Stimulated activated CD8-positive, alpha-beta memory T cell treated with anti-CD3 and anti-CD28 coated beads, Interleukin-7, amount 100 ng/mL, for 48 hours (primary cell): ENCODE results near the gene SPPL2A.
"Not testable (repeated sequence)": the region's sequence is repeated elsewhere in the genome, so short reads cannot be mapped to it uniquely, and the experiment has no call there.

Experiments used
- DNase-seq, 2 donors: peaks; one replicate each; pipeline ENCODE4 v3.0.0-alpha.2; 2020; ENCODE audit warnings: low read depth in 1 of 2; ENCODE audit errors: extremely low read depth in 1 of 2

Gene SPPL2A, protein sequence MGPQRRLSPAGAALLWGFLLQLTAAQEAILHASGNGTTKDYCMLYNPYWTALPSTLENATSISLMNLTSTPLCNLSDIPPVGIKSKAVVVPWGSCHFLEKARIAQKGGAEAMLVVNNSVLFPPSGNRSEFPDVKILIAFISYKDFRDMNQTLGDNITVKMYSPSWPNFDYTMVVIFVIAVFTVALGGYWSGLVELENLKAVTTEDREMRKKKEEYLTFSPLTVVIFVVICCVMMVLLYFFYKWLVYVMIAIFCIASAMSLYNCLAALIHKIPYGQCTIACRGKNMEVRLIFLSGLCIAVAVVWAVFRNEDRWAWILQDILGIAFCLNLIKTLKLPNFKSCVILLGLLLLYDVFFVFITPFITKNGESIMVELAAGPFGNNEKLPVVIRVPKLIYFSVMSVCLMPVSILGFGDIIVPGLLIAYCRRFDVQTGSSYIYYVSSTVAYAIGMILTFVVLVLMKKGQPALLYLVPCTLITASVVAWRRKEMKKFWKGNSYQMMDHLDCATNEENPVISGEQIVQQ

DNA sequence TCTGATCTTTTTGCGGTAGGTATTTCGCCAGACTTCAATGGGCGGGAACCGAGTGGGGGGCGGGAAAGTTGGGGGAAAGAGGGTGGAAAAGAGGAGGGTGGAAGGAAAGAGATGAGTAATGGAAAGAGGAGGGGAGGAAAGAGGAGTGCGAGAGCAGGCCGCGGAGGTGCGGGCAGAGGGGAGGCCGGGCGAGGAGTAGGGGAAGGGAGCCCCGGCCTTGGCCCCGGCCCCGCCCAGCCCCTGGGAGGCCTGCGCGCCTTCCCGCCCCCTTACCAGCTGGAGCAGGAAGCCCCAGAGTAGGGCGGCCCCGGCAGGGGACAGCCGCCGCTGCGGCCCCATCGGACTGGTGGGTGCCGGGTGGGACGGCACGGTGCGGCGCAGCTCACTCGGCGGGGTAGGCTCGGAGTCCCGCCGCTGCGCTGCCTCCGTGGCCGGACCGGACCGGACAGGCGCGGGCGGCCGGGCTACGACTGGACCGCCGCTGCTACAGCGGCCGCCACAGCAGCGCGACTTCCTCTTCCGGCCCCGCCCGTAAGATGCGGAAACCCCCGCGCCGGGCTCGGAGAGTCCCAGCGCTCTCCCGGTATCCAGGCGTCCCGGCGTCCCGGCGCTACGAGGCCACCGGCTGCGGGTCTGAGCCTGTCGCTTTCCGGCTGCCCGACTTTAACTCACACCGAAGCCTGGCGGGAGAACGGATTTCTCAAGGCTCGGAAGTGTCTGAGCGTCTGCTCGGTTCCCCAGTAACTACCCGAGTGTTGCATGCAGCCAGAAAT lies at the start of gene SPPL2A:
SPPL2A (minus strand) TSS at position 512 of the 773 bp plus-strand sequence; CDS start at position 339, 173 bp downstream.
- DNase-seq = peak; percentile 86 to 89

DNA sequence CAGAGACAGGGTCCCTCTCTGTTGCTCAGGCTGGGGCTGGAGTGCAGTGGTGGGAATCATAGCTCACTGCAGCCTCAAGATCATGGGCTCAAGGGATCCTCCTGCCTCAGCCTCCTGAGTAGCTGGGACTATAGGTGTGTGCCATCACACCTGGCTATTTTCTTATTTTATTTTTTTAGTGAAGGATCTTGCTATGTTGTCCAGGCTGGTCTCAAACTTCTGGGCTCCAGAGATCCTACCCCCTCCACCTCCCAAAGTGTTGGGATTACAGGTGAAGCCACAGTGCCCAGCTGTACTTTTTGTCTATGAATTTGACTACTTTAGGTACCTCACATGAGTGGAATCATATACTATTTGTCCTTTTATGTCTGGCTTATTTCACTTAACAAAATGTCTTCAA lies 49.1 kb upstream of the SPPL2A start:
- DNase-seq = no peak

DNA sequence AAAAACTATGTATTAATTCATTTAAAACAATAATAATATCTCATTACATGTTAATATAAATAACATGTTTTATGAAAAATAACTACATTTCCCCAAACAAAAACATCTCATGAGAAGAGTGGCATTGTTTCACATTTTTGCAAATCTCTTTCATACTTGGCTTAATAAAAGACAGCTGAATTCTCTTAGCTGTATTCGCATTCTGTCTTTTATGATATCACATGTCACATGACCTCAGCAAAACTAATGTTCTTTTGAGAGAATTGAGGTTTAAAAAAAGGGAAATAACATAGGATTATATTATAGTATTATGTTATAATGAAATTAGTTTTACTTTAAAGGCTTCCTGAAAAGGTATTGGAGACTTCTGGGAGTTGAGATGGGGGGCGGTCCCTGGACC lies 48.4 kb upstream of the SPPL2A start:
- DNase-seq = no peak

DNA sequence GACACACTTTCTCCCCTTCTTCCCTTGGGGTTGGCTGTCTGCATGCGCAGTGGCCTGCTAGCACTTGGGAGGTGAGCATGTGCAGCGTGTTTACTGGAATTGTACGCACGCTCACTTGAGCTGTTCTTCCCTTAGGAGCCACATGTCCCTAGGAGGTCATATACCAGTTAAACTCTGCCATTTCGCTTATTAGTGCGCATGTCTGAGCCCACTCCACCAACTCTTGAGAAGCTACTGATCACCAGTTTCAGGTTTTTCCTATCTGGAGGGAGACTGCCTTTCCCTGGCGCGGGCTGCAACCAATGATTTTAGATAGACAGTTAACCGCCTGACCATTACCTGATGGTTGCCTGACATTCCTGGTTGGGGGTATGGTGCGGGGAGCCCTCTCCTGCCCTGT lies 47.6 kb upstream of the SPPL2A start:
- no peak for DNase-seq

DNA sequence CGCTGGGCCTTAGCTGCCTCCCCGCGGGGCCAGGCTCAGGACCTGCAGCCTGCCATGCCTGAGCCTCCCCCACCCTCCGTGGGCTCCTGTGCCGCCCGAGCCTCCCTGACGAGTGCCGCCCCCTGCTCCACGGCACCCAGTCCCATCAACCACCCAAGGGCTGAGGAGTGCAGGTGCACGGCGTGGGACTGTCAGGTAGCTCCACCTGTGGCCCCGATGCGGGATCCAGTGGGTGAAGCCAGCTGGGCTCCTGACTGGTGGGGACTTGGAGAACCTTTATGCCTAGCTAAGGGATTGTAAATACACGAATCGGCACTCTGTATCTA lies 46.6 kb upstream of the SPPL2A start:
- not testable (repeated sequence) for DNase-seq

DNA sequence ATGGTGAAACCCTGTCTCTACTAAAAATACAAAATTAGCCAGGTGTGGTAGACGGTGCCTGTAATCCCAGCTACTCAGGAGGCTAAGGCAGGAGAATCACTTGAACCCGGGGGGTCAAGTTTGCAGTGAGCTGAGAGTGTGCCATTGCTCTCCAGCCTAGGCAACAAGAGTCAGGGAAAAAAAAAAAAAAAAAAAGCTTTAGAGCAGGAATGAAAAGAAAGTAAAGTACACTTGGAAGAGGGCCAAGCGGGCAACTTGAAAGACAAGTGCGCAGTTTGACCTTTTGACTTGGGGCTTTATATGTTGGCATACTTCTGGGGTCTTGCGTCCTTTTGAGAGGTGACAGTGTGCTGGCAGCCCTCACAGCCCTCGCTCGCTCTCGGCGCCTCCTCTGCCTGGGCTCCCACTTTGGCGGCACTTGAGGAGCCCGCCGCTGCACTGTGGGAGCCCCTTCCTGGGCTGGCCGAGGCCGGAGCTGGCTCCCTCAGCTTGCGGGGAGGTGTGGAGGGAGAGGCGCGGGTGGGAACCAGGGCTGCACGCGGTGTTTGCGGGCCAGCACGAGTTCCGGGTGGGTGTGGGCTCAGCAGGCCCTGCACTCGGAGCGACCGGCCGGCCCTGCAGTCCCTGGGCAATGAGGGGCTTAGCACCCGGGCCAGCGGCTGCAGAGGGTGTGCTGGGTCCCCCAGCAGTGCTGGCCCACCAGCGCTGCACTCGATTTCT lies 46.1 kb upstream of the SPPL2A start:
- DNase-seq = not testable (repeated sequence)

DNA sequence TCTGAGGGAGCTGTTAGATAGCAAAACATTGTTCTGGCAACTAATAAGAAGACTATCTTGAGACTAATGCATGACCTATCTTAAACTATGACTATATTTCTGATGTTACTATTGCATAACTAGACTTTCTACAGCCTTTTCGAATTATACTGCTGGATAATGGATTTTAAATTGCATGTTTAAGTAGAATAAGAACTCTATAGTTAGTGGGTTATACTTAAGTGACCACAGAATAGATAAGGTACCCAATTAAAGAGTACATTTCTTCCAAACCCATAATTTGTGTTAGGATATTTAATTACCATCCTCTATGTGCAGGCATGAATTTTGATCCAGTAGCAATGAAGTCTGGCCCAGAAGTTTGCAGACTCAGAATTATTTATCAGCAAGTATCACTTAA lies 44.6 kb upstream of the SPPL2A start:
- no peak for DNase-seq

DNA sequence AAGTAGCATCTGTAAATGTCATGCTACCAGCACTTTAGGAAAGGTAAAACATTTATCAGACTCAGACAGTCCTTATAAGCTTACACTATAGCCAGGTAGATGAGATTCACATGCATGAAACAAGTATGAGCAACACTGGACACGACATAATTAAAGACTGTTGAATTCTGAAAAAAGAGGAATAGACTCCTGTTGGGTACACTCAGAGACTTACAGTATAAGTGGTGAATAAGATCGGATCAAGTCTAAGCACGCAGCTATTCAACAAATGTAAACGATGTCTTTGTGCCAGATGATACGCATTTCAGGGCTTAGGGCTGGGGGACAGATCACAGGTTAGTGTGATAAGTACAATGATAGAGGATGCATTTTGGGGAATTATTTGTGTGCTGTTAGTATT lies 43.2 kb upstream of the SPPL2A start:
- no peak for DNase-seq

DNA sequence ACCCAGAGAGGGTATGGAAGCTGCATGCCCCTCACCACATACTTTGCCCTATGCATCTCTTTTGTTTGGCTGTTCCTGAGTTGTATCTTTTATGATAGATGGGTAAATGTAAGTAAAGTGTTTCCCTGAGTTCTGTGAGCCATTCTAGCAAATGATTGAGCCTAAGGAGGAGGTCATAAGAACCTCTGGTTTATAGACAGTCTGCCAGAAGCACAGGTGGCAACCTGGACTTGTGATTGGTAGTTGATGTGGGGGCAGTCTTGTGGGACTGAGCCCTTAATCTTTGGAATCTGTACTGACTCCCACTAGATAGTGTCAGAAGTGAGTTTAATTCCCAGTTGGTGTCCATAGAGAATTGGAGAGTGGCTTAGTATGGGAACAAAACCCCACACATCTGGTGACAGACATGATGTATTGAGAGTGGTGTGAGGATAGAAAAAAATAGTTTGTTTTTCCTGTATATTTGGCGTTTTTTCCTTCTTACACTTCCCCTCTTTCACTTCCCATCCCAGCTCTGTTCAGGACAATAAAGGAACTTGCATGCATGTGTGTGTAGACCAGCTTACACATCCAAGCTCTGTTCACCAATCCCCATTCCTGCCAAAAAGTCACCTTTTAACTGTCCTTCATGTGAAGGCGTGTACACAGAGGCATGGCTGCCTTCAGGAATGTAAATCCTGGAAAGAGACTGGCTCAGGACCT lies 38.1 kb upstream of the SPPL2A start:
- DNase-seq = no peak

DNA sequence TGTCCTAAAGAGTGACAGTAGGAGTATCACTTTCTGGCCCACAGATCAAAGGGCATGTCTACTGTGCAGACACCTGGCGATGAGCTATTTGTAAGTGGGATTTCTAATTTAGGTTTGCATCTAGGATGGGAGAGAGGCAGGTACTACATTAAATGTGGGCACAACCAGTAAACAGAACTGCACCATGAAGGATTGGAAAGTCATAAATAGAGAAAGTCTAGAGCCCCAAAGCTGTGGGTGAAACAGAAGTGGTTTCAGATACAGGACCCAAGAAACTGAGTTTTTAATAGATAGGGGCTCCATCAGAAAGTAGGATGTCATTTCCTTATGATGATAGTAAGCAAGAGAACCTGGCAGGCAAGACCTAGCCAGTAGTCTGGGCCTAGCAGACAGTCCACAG lies 35.2 kb upstream of the SPPL2A start:
- DNase-seq = no peak

DNA sequence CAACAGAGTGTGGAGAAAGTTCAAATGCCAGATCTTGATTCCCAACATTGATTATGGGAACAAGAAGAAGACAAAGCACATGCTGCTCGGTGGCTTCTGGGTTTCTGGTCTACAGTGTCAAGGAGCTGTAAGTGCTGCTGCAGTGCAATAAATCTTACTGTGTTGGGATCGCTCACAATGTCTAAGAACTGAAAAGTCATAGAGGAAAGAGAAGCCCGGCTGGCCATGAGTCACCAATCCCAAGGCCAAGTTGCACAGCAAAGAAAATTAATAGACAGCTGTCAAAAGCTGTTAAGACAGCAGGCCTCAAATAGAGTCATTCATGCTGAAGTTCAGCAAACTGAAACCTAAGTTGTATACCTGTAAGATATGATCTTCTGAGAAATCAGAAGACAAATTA lies 33.2 kb upstream of the SPPL2A start:
- no peak for DNase-seq

DNA sequence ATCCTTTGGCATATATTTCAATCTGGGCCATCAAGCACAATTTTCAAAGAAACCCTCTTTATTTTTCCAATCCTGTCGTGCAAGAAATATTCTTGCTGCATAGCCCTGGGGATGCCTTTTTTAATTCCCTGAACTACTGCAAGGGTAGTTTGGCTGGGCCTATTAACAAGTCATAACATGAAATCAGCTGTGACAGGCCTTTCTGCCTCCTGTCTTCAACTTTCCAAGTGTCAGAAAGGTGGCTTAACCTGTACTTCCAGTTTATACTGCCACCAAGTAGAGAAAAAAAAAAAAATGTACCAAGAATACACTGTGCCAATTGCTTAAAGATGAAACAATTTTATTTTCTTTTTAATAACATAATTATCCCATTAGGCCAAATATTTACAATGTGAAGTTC lies 32.4 kb upstream of the SPPL2A start:
- no peak for DNase-seq

DNA sequence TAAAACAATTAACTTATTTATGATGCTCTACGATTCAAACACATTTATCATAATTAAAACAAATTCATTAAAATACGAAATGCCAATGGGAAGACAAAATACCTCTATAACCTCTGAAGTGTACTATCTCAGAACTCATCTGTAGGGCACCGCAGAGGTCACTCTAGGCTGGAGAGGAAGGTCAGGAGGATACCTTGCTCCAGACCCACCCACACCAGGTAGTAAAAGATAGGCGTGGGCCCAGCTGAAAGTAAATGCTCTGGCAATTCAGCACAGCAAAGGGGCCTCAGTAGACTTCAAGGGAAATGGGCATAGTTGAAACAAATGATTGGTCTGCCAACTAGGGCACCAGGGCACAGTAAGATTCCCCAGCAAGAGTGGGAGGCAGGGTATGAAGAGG lies 26.0 kb upstream of the SPPL2A start:
- no peak for DNase-seq

DNA sequence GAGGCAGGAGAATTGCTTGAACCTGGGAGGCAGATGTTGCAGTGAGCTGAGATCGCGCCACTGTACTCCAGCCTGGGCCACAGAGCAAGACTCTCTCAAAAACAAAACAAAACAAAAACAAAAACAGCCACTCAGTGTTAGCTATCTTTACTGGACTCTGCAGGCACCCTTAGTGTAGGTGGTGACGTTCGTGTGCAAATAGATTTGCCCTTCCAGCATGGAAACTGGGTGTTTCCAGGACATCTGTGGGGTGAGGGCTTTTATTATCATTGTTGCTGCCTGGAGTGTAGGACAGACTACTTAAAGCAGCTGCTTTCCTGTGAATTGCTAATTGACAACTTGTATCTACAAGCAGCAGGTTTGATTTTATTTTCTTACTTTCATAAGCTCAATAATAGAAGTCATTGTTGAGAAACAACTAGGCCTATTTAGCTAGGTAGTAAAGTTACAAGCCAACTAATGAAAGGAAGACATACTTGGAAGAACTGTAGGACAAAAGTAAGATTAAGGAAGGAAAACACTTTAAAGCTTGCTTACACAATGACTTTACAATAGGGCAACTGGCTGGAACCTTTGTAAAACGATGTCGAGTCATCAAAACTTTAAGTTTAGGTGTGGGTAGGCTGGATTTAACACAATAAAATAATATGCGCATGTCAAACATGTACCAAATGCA lies 25.4 kb upstream of the SPPL2A start:
- DNase-seq = no peak

DNA sequence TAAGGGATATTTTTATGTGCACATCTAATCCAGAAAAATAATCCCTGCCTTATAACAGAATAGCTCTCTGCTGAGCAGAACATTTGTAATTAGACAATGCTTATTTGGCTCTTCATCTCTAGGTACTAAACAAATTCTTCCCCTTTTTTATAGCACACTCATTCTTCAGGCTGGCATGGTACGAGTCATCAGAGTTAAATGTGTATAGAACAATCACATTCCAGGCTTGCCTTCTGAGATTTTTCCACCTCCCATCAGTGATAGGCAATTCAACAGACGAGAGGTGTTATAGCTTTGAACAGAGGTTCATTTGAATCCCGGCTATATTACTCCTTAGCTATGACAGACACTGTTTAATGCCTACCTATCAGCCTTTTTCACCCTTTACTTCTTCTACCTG lies 21.4 kb upstream of the SPPL2A start:
- no peak for DNase-seq

DNA sequence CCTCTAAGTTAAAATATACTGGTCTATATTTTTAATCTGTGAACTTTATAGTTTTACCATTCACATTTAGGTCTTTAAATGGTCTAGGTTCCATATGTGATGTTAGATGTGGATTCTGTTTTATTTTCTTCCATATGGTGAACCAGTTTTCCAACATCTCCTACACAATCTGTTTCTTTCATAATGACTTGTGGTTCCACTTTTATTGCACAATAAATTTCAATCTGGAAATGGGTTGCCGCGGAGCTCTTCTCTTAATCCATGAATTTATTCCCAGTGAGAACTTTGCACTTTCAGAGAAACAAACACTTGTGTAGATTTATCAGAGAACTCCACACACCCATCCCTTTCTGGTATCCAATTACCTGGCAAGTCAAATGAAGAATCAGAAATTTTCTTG lies 20.9 kb upstream of the SPPL2A start:
- DNase-seq = no peak

DNA sequence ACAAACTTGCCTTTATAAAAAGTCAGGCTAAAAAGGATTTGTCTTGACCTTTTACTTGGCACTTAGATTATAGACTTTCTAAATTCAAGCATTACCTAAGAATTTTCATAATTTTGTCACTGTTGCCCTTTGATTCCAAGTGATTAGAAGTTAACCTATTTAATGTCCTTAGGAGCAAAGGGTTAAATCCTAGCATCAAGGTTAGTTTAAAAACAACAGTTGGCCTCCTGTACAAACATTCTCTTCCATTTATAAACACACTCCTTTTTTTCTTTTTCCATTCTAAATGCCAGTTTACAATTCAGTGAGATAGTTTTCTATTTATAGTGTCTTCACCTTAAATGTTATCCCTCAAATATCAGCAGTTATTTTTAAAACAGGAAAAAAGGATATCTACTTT lies 18.4 kb upstream of the SPPL2A start:
- DNase-seq = no peak

DNA sequence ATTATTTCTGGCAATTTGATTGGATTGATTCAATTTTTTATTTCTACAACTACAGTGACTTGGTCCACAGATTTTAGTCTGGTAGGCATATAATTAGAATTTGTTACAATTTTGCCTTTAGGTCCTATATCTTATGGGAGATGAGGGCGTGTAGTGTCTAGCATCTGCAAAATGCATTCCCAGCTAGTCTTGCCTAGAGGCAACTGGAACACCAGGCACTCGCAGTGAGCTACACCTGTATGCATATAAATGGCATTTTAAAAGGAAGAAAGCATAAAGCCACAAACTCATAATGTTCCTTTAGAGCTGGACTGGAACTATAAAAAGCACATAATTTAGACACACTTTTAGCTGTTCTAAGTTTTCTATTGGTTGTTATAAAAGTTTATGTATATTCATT lies 17.9 kb upstream of the SPPL2A start:
- DNase-seq = no peak

DNA sequence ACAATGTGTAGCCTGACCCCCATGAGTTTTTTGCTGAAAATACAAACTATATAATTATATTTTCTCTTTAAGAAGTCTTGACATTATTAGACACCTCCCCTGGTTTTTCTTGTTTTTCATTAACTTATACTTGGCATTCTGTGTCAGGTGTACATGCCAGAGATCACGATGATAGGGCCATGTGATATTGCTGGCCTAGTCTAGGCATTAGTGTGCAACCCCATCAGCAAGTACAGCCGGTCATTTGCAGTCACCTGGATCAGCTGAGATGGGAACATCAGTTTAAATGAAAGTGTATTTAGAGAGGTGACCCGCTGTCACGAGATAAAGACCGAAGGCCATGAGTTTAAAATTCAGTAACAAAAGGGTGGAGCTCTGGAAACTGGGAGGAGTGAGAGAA lies 12.6 kb upstream of the SPPL2A start:
- DNase-seq = no peak

DNA sequence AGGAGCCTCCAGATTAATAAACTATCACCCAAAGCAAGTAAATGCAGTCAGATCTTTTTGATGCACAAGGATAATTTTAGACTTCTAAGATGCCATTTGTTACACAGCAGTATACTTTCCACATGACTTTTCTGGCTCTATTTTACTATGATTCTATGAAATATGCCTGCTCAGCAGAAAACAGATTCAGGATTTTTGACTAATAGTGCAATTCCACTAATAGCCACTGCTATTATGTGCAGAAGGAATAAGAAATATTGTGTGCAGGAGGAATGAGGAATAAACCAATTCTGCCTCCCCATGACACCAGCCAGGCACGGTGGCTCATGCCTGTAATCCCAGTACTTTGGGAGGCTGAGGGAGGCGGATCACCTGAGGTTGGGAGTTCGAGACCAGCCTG lies 11.5 kb upstream of the SPPL2A start:
- DNase-seq = no peak
